Ecto neural progenitor cell (in vitro differentiated cells): ENCODE data around the gene PCP4.

Experiments used
- DNase-seq: peaks from one replicate; pipeline ENCODE4 v3.0.0-alpha.2; 2018; ENCODE audit warnings: low spot score

PCP4 gene

GRCh38 chr21:39924577-39925308, 57.5 kb downstream of the PCP4 start:
- no peak for DNase-seq

- DNase-seq = no peak
Measured at GRCh38 chr21:39927304-39927886, 60.2 kb downstream of the PCP4 start.

- DNase-seq = no peak
Measured at GRCh38 chr21:39932335-39932734, 65.1 kb downstream of the PCP4 start.

GRCh38 chr21:39934895-39935294, 67.7 kb downstream of the PCP4 start:
- no peak for DNase-seq

- no peak for DNase-seq
Measured at GRCh38 chr21:39935716-39936115, 68.5 kb downstream of the PCP4 start.

- DNase-seq = no peak
Measured at GRCh38 chr21:39938086-39938625, 70.9 kb downstream of the PCP4 start.

GRCh38 chr21:39946199-39946598, 79.0 kb downstream of the PCP4 start:
- DNase-seq = no peak

- no peak for DNase-seq
Measured at GRCh38 chr21:39947031-39947430, 79.8 kb downstream of the PCP4 start.

GRCh38 chr21:39951183-39952101, 84.2 kb downstream of the PCP4 start:
- DNase-seq = no peak

- DNase-seq = no peak
Measured at GRCh38 chr21:39952265-39952664, 85.0 kb downstream of the PCP4 start.

GRCh38 chr21:39954570-39954969, 87.3 kb downstream of the PCP4 start:
- DNase-seq = no peak

GRCh38 chr21:39955326-39955725, 88.1 kb downstream of the PCP4 start:
- DNase-seq = no peak

GRCh38 chr21:39956586-39956985, 89.3 kb downstream of the PCP4 start:
- no peak for DNase-seq

- no peak for DNase-seq
Measured at GRCh38 chr21:39958731-39959130, 91.5 kb downstream of the PCP4 start.

- DNase-seq = no peak
Measured at GRCh38 chr21:39961251-39961650, 94.0 kb downstream of the PCP4 start.

GRCh38 chr21:39965026-39965425, 97.8 kb downstream of the PCP4 start:
- no peak for DNase-seq

- no peak for DNase-seq
Measured at GRCh38 chr21:39966786-39967185, 99.5 kb downstream of the PCP4 start.

GRCh38 chr21:39968010-39968409, 100.8 kb downstream of the PCP4 start:
- DNase-seq = no peak

- DNase-seq = no peak
Measured at GRCh38 chr21:39969691-39970364, 102.6 kb downstream of the PCP4 start.

- DNase-seq = no peak
Measured at GRCh38 chr21:39971956-39972355, 104.7 kb downstream of the PCP4 start.

GRCh38 chr21:39972471-39972870, 105.2 kb downstream of the PCP4 start:
- no peak for DNase-seq
